Fibroblast of lung (primary cell): ENCODE measurements around the gene PPFIA2.

Experiments used
- CTCF ChIP-seq, 2 donors: IDR thresholded peaks in 1 of 2; conservative IDR thresholded peaks in 1 of 2; 1 replicate in 1 of 2; 2 replicates in 1 of 2; pipeline ENCODE4 v1.5.1; 2011 to 2012; ENCODE audit warnings: low read length in 2 of 2, control low read depth in 1 of 2, inconsistent platforms in 1 of 2, low read depth in 1 of 2, mild to moderate bottlenecking in 1 of 2
- EZH2 ChIP-seq: IDR thresholded peaks from 2 replicates; pipeline ENCODE4 v1.5.1; 2012; ENCODE audit warnings: low read length, control low read depth, mild to moderate bottlenecking; ENCODE audit errors: missing control alignments

DNA sequence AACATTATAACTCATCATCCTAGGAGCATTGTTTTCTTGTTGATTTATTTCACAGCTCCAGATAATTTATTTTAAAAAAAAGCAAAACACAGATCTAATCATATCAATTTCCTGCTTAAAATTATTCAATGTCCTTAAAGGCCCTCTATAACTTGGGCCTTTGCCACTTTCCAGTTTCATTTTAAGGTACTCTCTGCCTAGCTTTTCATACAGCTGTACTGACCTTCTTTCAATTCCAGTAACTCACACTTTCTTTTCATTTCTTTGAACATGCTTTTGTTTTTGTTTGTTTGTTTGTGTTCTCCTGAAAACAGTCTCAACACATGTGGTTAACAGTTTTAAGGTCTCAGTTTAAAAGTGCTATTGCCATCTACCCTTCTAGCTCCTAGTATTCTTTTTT is 399.4 kb downstream of the PPFIA2 start:
- TF ChIP-seq EZH2 = no peak
- TF ChIP-seq CTCF (conservative IDR thresholded peaks at IDR 0.05 in 1 of 2, IDR thresholded peaks at IDR 0.05 in 1 of 2; ENCODE audit: low read depth in 1 of 2, low read length in 2 of 2) = no peak
